RWPE1 (cell line): ENCODE measurements around the gene KRTAP5-6.

Source experiments
- CTCF ChIA-PET: fragments of 350-600 bp; sonication (Branson Sonifier 250); formaldehyde crosslinking; extraction: SDS; loops from one replicate; lab custom pipeline; 2021; lab: Yijun Ruan, JAX
- POLR2A ChIA-PET: fragments of 400-600 bp; formaldehyde crosslinking; extraction: SDS; loops from one replicate; lab custom pipeline; 2020; ENCODE audit warnings: antibody characterized with exemption; ENCODE audit not compliant: low non-redundant PET; lab: Yijun Ruan, JAX
- DNase-seq: peaks from one replicate; pipeline ENCODE4 v3.0.0; 2012; ENCODE audit warnings: low spot score
- H3K27ac ChIP-seq: fragments of 450-650 bp; 2 replicates; pipeline ENCODE4 v1.5.1; 2017
- TF ChIP-seq, protein P1 (sequence below): fragments of 450-650 bp; conservative IDR thresholded peaks from 2 replicates; pipeline ENCODE4 v1.5.1; 2017; ENCODE audit warnings: low read depth, mild to moderate bottlenecking

Gene KRTAP5-6

GRCh38 chr11:1736447-1736992, 39.5 kb downstream of the KRTAP5-6 start:
- CTCF ChIA-PET, result no interaction called here
- no peak overlapping the region for H3K27ac ChIP-seq
- no peak for DNase-seq
- TF ChIP-seq, protein P1, sequence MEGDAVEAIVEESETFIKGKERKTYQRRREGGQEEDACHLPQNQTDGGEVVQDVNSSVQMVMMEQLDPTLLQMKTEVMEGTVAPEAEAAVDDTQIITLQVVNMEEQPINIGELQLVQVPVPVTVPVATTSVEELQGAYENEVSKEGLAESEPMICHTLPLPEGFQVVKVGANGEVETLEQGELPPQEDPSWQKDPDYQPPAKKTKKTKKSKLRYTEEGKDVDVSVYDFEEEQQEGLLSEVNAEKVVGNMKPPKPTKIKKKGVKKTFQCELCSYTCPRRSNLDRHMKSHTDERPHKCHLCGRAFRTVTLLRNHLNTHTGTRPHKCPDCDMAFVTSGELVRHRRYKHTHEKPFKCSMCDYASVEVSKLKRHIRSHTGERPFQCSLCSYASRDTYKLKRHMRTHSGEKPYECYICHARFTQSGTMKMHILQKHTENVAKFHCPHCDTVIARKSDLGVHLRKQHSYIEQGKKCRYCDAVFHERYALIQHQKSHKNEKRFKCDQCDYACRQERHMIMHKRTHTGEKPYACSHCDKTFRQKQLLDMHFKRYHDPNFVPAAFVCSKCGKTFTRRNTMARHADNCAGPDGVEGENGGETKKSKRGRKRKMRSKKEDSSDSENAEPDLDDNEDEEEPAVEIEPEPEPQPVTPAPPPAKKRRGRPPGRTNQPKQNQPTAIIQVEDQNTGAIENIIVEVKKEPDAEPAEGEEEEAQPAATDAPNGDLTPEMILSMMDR, result no peak
- POLR2A ChIA-PET, result no interaction called here

GRCh38 chr11:1737080-1737757, 40.2 kb downstream of the KRTAP5-6 start:
- CTCF ChIA-PET, result interaction anchor here (0.5 kb wide), 1 partner anchor 175 kb away, joined by 3 read pairs; no protein-coding TSS in a partner anchor
- POLR2A ChIA-PET, result no interaction called here
- DNase-seq, result no peak
- TF ChIP-seq, protein P1, result no peak
- no peak overlapping the region for H3K27ac ChIP-seq

DNA sequence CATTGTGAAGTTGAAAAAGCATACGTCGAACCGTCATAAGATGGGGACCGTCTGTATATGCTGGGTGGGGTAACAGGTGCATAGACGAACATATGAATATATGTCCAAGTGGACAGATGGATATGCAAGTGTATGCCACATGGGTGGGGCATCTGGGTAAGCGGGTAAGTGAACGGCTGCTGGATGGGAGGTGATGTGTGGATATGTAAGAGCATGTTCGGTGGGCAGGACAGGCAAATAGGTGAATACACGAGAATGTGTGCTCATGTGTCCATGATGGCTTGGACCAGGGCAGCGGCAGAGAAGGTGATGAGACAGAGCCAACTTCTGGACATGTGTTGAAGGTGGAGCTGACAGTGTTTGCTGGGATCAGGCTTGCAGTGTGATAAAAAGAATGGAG, 41.4 kb downstream of the KRTAP5-6 start:
- H3K27ac ChIP-seq, result no peak overlapping the region
- ChIA-PET POLR2A (no interaction called here), CTCF (no interaction called here)
- DNase-seq, result no peak
- TF ChIP-seq, protein P1, result no peak

DNA sequence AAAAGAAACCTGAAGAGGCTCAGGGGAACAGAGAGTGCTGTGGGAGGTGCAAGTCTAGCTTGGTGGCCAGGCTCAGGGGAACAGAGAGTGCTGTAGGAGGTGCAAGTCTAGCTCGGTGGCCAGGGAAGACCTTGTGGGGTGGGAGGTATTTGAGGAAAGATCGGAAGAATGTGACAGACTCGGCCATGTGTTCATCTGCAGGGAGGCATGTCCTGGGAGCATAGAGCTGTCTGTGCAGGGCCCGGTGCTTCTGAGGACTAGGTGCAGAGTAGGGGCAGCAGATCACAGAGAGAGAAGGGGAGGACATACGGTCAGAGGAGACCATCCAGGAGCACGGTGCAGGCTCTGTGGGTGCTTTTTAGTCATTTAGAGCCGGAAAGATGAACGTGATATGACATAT, 42.6 kb downstream of the KRTAP5-6 start:
- TF ChIP-seq, protein P1, result no peak

DNA sequence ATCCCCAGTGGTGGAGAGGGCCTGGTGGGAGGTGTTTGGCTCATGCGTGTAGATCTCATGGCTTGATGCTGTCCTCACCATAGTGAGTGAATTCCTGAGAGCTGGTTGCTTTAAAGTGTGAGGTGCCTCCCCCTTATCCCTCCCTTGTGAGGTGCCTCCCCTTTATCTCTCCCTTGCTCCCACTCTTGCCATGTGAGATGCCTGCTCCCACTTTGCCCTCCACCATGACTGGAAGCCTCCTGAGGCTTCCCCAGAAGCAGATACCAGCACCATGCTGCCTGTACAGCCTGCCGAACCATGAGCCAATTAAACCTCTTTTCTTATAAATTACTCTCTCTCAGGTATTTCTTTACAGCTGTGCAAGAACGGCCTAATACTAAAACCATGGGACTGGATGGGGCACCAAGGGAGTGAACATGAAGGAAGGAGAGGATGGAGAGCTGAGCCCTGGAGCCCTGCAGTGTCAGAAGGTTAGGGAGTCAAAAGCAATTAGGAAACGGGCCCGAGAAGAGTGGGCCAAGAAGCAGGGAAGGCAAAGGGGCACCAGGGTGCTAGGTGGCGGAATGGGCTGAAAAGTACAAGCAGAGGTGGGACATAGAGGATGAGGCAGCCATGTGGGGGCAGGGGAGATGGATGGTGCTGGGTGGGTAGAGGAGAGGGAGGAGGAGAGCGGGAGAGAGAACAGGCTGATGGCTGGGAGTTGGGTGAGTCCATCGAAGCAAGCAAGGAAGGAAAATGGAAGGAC, 44.0 kb downstream of the KRTAP5-6 start:
- CTCF ChIA-PET, result no interaction called here

More for the DNA sequence above, 42.6 kb downstream of the KRTAP5-6 start:
- no peak overlapping the region; the same call in 1 of the 2 replicates for H3K27ac ChIP-seq
- no peak for DNase-seq
- ChIA-PET CTCF (interaction anchor here (0.6 kb wide), 1 partner anchor 141 kb away, joined by 3 read pairs; no protein-coding TSS in a partner anchor), POLR2A (no interaction called here)

GRCh38 chr11:1741741-1742140, 44.7 kb downstream of the KRTAP5-6 start:
- ChIA-PET CTCF (no interaction called here), POLR2A (no interaction called here)
- TF ChIP-seq, protein P1, result no peak
- H3K27ac ChIP-seq, result peak overlapping the region; percentile 43; the same call in 1 of the 2 replicates
- DNase-seq, result no peak

More for the DNA sequence above, 44.0 kb downstream of the KRTAP5-6 start:
- POLR2A ChIA-PET, result no interaction called here
- H3K27ac ChIP-seq, result peak overlapping the region; percentile 43
- TF ChIP-seq, protein P1, result no peak
- DNase-seq, result no peak
